Measurements from ENCODE around the gene ETV1.

ETV1 gene

GRCh38 chr7:13989126-13989948 is at the start of gene ETV1:
Gene ETV1 (minus strand): TSS chr7:13989666. CDS start chr7:13989052, 614 bp downstream.
- DNase-seq = peak; percentile 22

GRCh38 chr7:14024406-14024805 is 34.9 kb upstream of the ETV1 start:
- DNase-seq = no peak

- no peak for DNase-seq
Observed at GRCh38 chr7:14023838-14024237, 34.4 kb upstream of the ETV1 start.

- no peak for DNase-seq
Observed at GRCh38 chr7:14023342-14023741, 33.9 kb upstream of the ETV1 start.

- DNase-seq = no peak
Observed at GRCh38 chr7:14021069-14021468, 31.6 kb upstream of the ETV1 start.

- no peak for DNase-seq
Observed at GRCh38 chr7:14020339-14020900, 31.0 kb upstream of the ETV1 start.

GRCh38 chr7:14018751-14019150 is 29.3 kb upstream of the ETV1 start:
- no peak for DNase-seq

GRCh38 chr7:14016950-14017349 is 27.5 kb upstream of the ETV1 start:
- DNase-seq = no peak

GRCh38 chr7:14013898-14014297 is 24.4 kb upstream of the ETV1 start:
- DNase-seq = no peak

- DNase-seq = no peak
Observed at GRCh38 chr7:14009453-14010418, 20.3 kb upstream of the ETV1 start.

- no peak for DNase-seq
Observed at GRCh38 chr7:14001139-14001538, 11.7 kb upstream of the ETV1 start.

GRCh38 chr7:14000247-14000646 is 10.8 kb upstream of the ETV1 start:
- no peak for DNase-seq

GRCh38 chr7:13998866-13999265 is 9.4 kb upstream of the ETV1 start:
- no peak for DNase-seq

GRCh38 chr7:13992596-13992964 is 3.1 kb upstream of the ETV1 start:
- DNase-seq = no peak

- no peak for DNase-seq
Observed at GRCh38 chr7:13991791-13992595, 2.5 kb upstream of the ETV1 start.

- DNase-seq = peak; percentile 46
Observed at GRCh38 chr7:13990984-13991790, 1.7 kb upstream of the ETV1 start.

GRCh38 chr7:13990319-13990983 is 985 bp upstream of the ETV1 start:
- no peak for DNase-seq

GRCh38 chr7:13989949-13990305 is 461 bp upstream of the ETV1 start:
- no peak for DNase-seq

GRCh38 chr7:13988731-13989125 is 738 bp downstream of the ETV1 start:
- no peak for DNase-seq

- DNase-seq = no peak
Observed at GRCh38 chr7:13988065-13988464, 1.4 kb downstream of the ETV1 start.

GRCh38 chr7:13987395-13987794 is 2.1 kb downstream of the ETV1 start:
- DNase-seq = no peak
